ENCODE data around the gene GPC1. TPM values are rescaled to one million over a fixed set of nuclear protein-coding genes. Genes with fewer than 3 reads are reported as not detected.

Gene GPC1
- total RNA-seq, 3 donors from 2014 or later = 12.4 to 29.2 (median 15.4) TPM

DNA sequence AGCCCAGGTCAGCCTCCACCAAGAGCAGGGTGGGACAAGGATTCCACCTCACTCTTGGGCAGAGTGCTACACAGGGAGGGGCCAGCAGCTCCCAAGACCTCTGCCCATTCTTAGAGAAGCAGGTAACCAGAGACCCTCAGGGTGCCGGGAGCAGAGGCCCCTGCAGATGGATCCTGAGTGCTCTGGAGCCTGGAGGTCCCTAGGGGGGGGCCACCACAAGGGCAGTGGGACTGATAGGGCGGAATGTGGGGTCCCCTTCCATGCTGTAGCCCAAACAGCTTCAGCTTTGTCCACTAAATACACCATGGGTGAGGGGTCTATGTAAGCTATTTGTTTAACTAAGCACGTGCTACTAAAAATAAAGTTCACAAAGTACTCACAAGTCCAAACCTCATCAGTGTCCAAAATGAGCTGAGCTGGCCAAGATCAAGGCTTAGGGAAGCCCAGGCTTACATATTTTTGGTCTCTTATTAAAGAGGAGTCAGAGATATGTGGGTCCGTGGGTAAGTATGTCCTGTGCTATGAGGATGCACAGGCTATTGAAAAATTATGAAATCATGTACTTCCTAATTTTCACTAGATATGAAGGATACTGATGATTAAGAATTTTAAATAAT lies 21.5 kb upstream of the GPC1 start:
- Histone ChIP-seq H3K9me3 (peaks cover 2% of the 10 kb centered on the region), H3K36me3 (ENCODE audit: low read depth) (no peaks in the 10 kb centered on the region), H3K4me1 (ENCODE audit: low read depth) (no peaks in the 10 kb centered on the region), H3K4me3 (no peak overlapping the region)
- DNase-seq = no peak
- no peak for ATAC-seq
- intact Hi-C loops (cut with DNase I, micrococcal nuclease) = no loop called here
- TF ChIP-seq, protein P1, sequence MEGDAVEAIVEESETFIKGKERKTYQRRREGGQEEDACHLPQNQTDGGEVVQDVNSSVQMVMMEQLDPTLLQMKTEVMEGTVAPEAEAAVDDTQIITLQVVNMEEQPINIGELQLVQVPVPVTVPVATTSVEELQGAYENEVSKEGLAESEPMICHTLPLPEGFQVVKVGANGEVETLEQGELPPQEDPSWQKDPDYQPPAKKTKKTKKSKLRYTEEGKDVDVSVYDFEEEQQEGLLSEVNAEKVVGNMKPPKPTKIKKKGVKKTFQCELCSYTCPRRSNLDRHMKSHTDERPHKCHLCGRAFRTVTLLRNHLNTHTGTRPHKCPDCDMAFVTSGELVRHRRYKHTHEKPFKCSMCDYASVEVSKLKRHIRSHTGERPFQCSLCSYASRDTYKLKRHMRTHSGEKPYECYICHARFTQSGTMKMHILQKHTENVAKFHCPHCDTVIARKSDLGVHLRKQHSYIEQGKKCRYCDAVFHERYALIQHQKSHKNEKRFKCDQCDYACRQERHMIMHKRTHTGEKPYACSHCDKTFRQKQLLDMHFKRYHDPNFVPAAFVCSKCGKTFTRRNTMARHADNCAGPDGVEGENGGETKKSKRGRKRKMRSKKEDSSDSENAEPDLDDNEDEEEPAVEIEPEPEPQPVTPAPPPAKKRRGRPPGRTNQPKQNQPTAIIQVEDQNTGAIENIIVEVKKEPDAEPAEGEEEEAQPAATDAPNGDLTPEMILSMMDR (IDR thresholded peaks at IDR 0.05) = no peak

DNA sequence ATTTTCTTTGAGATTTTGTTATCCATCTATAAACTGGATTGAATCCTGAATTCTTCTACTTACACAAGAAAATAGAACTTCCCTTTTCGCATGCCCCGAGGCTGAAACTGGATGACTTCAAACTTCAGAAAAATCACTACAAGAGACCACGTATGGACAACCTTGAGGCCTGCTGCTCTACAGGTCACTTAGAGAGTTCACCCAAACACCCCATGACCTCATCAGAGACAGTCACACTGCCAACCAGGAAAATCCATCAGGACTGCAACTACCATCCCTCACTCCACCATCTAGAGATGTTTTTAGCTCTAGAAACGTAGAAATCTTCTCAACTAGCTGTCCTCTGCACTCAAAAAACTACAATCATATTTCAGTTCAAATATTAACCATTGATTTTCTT lies 18.6 kb upstream of the GPC1 start:
- TF ChIP-seq, protein P1 (IDR thresholded peaks at IDR 0.05) = no peak
- Histone ChIP-seq H3K9me3 (peaks cover 12% of the 10 kb centered on the region), H3K4me3 (no peak overlapping the region), H3K36me3 (ENCODE audit: low read depth) (no peaks in the 10 kb centered on the region), H3K4me1 (ENCODE audit: low read depth) (no peaks in the 10 kb centered on the region)
- ATAC-seq (no peak), DNase-seq (no peak)
- intact Hi-C loops (cut with DNase I, micrococcal nuclease) = no loop called here

DNA sequence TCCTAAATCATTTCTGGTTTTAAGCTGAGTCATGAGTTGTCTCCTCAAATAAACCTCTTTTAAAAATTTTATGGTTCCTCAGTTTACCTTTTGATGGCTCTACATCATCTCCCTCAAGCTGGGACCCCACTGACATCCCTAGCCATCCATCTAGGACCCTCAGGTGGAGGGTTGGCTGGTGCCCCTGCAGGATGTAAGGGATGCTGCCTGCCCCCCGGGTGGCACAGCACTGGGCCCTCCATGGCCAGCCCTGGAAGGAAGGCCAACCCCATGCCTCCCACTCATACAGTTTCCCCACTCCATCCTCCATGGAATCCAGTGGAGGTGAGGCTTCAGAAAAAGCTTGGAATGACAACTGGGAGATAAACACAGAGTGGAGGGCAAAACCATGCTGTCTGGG lies 17.2 kb upstream of the GPC1 start:
- H3K4me1 ChIP-seq (ENCODE audit: low read depth) = no peaks in the 10 kb centered on the region
- TF ChIP-seq, protein P1 (IDR thresholded peaks at IDR 0.05) = no peak
- H3K4me3 ChIP-seq = no peak overlapping the region
- H3K36me3 ChIP-seq (ENCODE audit: low read depth) = no peaks in the 10 kb centered on the region
- intact Hi-C loops (cut with DNase I, micrococcal nuclease) = no loop called here
- DNase-seq (no peak), ATAC-seq (no peak)
- peaks cover 16% of the 10 kb centered on the region for H3K9me3 ChIP-seq

DNA sequence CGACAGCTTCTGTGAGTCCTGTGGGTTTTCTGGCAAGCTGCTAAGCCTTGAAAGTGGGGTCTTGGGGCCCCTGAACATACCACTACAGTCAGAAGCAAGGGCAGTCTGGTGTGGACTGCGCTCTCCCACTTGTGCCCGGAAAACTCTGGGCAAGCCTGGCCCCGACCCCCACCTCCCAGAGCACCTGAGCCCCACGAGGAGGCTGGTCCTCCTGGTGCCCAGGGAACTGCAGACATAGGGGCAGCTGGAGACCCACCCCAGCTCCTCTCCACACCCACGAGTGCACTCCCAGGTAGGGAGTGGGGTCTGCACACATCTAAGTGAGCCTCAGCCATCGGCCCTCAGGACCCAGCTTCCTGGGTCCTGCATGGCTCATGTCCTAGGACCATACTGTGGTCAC lies 16.2 kb upstream of the GPC1 start:
- intact Hi-C loops (cut with DNase I, micrococcal nuclease) = no loop called here
- no peak for ATAC-seq

DNA sequence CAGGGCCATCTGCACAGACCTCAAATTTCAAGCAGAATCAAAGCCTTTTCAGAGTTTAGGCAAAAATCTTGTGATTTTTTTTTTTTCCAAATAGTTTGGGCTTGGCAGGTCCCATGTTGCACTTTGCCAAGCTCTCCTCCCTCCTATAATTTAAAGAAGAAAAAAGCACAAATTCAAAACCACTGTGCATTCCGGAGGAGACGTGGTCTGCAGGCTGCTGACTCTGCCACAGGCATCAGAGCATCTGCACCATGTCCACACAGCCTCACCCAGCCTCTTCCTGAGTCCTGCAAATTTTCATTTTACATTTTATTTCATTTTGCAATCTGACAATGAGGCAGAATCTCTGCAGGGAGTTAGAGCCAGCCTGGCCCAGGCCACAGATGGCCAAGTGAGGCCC lies 15.7 kb upstream of the GPC1 start:
- Histone ChIP-seq H3K4me3 (no peak overlapping the region), H3K9me3 (peaks cover 16% of the 10 kb centered on the region), H3K4me1 (ENCODE audit: low read depth) (no peaks in the 10 kb centered on the region), H3K36me3 (ENCODE audit: low read depth) (no peaks in the 10 kb centered on the region)
- no peak for ATAC-seq
- TF ChIP-seq, protein P1 (IDR thresholded peaks at IDR 0.05) = no peak
- no peak for DNase-seq
- intact Hi-C loops (cut with DNase I, micrococcal nuclease) = no loop called here

More for the DNA sequence above, 16.2 kb upstream of the GPC1 start:
- no peak for DNase-seq
- no peaks in the 10 kb centered on the region for H3K36me3 ChIP-seq (ENCODE audit: low read depth)
- no peak overlapping the region for H3K4me3 ChIP-seq
- no peaks in the 10 kb centered on the region for H3K4me1 ChIP-seq (ENCODE audit: low read depth)
- H3K9me3 ChIP-seq = peaks cover 16% of the 10 kb centered on the region
- TF ChIP-seq, protein P1 (IDR thresholded peaks at IDR 0.05) = no peak

All from mucosa of descending colon (tissue), 3 donors.